GM18517 (cell line): ENCODE measurements around the gene CASTOR2.
"Not testable (repeated sequence)": the region's sequence is repeated elsewhere in the genome, so short reads cannot be mapped to it uniquely, and the experiment has no call there.

Experiments
- ATAC-seq: cut with Tn5 transposase; IDR thresholded peaks from one replicate; pipeline ENCODE4 v1.9.1; 2021; ENCODE audit warnings: mild to moderate bottlenecking, moderate library complexity; ENCODE audit not compliant: unreplicated experiment

The CASTOR2 gene

GRCh38 chr7:74994869-74995543, 30.5 kb downstream of the CASTOR2 start:
- not testable (repeated sequence) for ATAC-seq

GRCh38 chr7:74996361-74996760, 31.9 kb downstream of the CASTOR2 start:
- not testable (repeated sequence) for ATAC-seq

- ATAC-seq = not testable (repeated sequence)
Observed at GRCh38 chr7:74997811-74998210, 33.3 kb downstream of the CASTOR2 start.

GRCh38 chr7:75001356-75001755, 36.9 kb downstream of the CASTOR2 start:
- ATAC-seq = not testable (repeated sequence)

GRCh38 chr7:75010036-75010435, 45.5 kb downstream of the CASTOR2 start:
- ATAC-seq = no peak

- ATAC-seq = no peak
Observed at GRCh38 chr7:75017832-75018231, 53.3 kb downstream of the CASTOR2 start.

- no peak for ATAC-seq
Observed at GRCh38 chr7:75018570-75019364, 54.3 kb downstream of the CASTOR2 start.

GRCh38 chr7:75019800-75020199, 55.3 kb downstream of the CASTOR2 start:
- ATAC-seq = no peak

- no peak for ATAC-seq
Observed at GRCh38 chr7:75024922-75025321, 60.4 kb downstream of the CASTOR2 start.

GRCh38 chr7:75028299-75028698, 63.8 kb downstream of the CASTOR2 start:
- ATAC-seq = no peak

- no peak for ATAC-seq
Observed at GRCh38 chr7:75033064-75033463, 68.6 kb downstream of the CASTOR2 start.

GRCh38 chr7:75033826-75034225, 69.3 kb downstream of the CASTOR2 start:
- no peak for ATAC-seq

- no peak for ATAC-seq
Observed at GRCh38 chr7:75038508-75038907, 74.0 kb downstream of the CASTOR2 start.

- ATAC-seq = no peak
Observed at GRCh38 chr7:75039166-75039565, 74.7 kb downstream of the CASTOR2 start.

GRCh38 chr7:75039709-75040108, 75.2 kb downstream of the CASTOR2 start:
- no peak for ATAC-seq

GRCh38 chr7:75040512-75040911, 76.0 kb downstream of the CASTOR2 start:
- no peak for ATAC-seq

- no peak for ATAC-seq
Observed at GRCh38 chr7:75042286-75042685, 77.8 kb downstream of the CASTOR2 start.

GRCh38 chr7:75042831-75043703, 78.6 kb downstream of the CASTOR2 start:
- ATAC-seq = no peak

- no peak for ATAC-seq
Observed at GRCh38 chr7:75045881-75046280, 81.4 kb downstream of the CASTOR2 start.

GRCh38 chr7:75048435-75049379, 84.2 kb downstream of the CASTOR2 start:
- no peak for ATAC-seq
